GM19438 (cell line): ENCODE measurements around the gene FOXG1.

Source experiments
- ATAC-seq: cut with Tn5 transposase; IDR thresholded peaks from one replicate; pipeline ENCODE4 v1.9.1; 2021; ENCODE audit warnings: low read depth; ENCODE audit not compliant: unreplicated experiment

FOXG1 gene

GRCh38 chr14:28774764-28775735, 8.5 kb downstream of the FOXG1 start:
- ATAC-seq: no peak

- ATAC-seq: no peak
Measured at GRCh38 chr14:28776482-28777266, 10.1 kb downstream of the FOXG1 start.

- no peak for ATAC-seq
Measured at GRCh38 chr14:28777471-28778137, 11.0 kb downstream of the FOXG1 start.

GRCh38 chr14:28778138-28779117, 11.8 kb downstream of the FOXG1 start:
- ATAC-seq: no peak

GRCh38 chr14:28779456-28779855, 12.9 kb downstream of the FOXG1 start:
- ATAC-seq: no peak

GRCh38 chr14:28780843-28781820, 14.5 kb downstream of the FOXG1 start:
- no peak for ATAC-seq

GRCh38 chr14:28782301-28782700, 15.7 kb downstream of the FOXG1 start:
- ATAC-seq: no peak

GRCh38 chr14:28783664-28784063, 17.1 kb downstream of the FOXG1 start:
- no peak for ATAC-seq

- no peak for ATAC-seq
Measured at GRCh38 chr14:28784096-28785048, 17.8 kb downstream of the FOXG1 start.

- ATAC-seq: no peak
Measured at GRCh38 chr14:28785096-28785952, 18.7 kb downstream of the FOXG1 start.

GRCh38 chr14:28807518-28807917, 40.9 kb downstream of the FOXG1 start:
- ATAC-seq: no peak

- ATAC-seq: no peak
Measured at GRCh38 chr14:28813810-28814209, 47.2 kb downstream of the FOXG1 start.
